ENCODE data around the gene HINT1.
"Not testable (repeated sequence)": the region's sequence is repeated elsewhere in the genome, so short reads cannot be mapped to it uniquely, and the experiment has no call there.

HINT1 gene

DNA sequence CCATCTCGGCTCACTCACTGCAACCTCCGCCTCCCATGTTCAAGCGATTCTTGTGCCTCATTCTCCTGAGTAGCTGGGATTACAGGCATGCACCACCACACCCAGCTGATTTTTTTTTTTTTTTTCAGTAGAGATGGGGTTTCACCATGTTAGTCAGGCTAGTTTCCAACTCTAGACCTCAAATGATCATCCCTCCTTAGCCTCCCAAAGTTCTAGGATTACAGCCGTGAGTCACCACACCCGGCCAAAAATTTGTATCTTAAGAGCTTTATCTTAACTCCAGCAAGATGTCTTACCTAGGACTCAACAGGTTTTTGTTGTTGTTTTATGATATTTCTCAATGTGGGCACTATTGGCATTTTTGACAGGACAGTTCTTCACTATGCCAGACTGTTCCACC, 33.6 kb upstream of the HINT1 start:
- Histone ChIP-seq H3K4me3 (replicated peaks; ENCODE audit: low read depth, low read length) (no peak overlapping the region), H3K36me3 (ENCODE audit: control insufficient read depth, insufficient read depth, low read length) (no peaks in the 10 kb centered on the region), H3K27me3 (replicated peaks; ENCODE audit: control insufficient read depth, insufficient read depth, low read length) (no peaks in the 10 kb centered on the region)
- no peak for DNase-seq (ENCODE audit: extremely low read depth, insufficient read length)
- TF ChIP-seq, protein P1, sequence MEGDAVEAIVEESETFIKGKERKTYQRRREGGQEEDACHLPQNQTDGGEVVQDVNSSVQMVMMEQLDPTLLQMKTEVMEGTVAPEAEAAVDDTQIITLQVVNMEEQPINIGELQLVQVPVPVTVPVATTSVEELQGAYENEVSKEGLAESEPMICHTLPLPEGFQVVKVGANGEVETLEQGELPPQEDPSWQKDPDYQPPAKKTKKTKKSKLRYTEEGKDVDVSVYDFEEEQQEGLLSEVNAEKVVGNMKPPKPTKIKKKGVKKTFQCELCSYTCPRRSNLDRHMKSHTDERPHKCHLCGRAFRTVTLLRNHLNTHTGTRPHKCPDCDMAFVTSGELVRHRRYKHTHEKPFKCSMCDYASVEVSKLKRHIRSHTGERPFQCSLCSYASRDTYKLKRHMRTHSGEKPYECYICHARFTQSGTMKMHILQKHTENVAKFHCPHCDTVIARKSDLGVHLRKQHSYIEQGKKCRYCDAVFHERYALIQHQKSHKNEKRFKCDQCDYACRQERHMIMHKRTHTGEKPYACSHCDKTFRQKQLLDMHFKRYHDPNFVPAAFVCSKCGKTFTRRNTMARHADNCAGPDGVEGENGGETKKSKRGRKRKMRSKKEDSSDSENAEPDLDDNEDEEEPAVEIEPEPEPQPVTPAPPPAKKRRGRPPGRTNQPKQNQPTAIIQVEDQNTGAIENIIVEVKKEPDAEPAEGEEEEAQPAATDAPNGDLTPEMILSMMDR (IDR thresholded peaks at IDR 0.05; ENCODE audit: insufficient read depth, low read length, poor library complexity, severe bottlenecking) = no peak

DNA sequence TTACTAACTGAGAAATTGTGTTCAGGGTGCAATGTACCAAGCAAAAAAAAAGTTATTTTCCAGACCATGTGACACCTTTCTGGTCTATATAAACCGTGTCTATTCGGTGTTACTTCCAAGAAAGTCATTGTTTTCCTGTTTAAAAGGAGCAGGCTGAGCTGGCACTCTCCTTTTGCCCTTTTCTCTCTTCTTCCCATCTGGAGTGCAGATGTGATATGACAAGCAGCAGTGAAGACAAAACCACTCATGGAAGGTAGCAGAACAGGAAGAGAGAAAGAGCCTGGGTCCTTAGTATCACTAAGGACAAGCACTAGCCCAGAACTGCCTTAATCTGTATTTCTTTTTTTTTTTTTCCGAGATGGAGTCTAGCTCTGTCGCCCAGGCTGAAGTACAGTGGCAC, 31.3 kb upstream of the HINT1 start:
- DNase-seq (ENCODE audit: extremely low read depth, insufficient read length) = no peak
- H3K27me3 ChIP-seq (replicated peaks; ENCODE audit: control insufficient read depth, insufficient read depth, low read length) = no peaks in the 10 kb centered on the region
- TF ChIP-seq, protein P1 (IDR thresholded peaks at IDR 0.05; ENCODE audit: insufficient read depth, low read length, poor library complexity, severe bottlenecking) = no peak
- no peak overlapping the region for H3K4me3 ChIP-seq (replicated peaks; ENCODE audit: low read depth, low read length)
- H3K36me3 ChIP-seq (ENCODE audit: control insufficient read depth, insufficient read depth, low read length) = no peaks in the 10 kb centered on the region

DNA sequence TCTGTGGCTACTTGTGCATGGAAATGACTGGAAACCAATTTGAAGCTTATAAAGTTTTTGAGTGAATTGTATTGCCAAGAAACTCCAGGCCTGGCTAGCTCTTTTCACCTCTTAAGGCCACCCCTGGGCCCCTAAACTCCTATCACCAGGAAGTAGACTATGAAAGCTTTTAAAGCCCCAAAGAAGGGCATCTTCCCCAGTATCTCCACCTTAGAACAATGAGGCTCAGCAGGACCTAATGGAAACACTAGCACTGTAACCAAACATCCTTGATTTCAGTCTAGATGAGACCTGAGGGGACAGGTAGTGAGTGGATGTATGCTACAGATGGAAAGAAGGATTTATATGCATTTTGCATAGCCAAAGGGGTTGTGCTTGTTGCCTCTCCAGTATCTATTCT, 30.6 kb upstream of the HINT1 start:
- no peak for DNase-seq (ENCODE audit: extremely low read depth, insufficient read length)
- TF ChIP-seq, protein P1 (IDR thresholded peaks at IDR 0.05; ENCODE audit: insufficient read depth, low read length, poor library complexity, severe bottlenecking) = no peak
- Histone ChIP-seq H3K36me3 (ENCODE audit: control insufficient read depth, insufficient read depth, low read length) (no peaks in the 10 kb centered on the region), H3K27me3 (replicated peaks; ENCODE audit: control insufficient read depth, insufficient read depth, low read length) (no peaks in the 10 kb centered on the region), H3K4me3 (replicated peaks; ENCODE audit: low read depth, low read length) (no peak overlapping the region)

DNA sequence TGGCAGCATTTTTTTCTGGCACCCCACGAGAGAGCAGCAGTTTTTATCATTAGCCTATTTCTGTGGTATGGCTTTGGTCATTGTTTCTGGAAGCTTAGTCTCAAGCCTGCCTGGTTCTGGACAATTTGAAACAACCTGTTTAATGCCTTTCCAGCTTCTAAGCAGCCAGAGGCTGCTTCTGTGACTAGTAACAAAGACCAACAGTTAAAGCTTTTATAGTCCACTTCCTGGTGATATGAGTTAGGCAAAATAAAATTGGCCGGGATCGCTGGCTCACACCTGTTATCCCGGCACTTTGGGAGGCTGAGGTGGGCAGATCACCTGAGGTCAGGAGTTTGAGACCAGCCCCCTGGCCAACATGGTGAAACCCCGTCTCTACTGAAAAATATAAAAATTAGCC, 29.7 kb upstream of the HINT1 start:
- TF ChIP-seq, protein P1 (IDR thresholded peaks at IDR 0.05; ENCODE audit: insufficient read depth, low read length, poor library complexity, severe bottlenecking) = no peak
- H3K4me3 ChIP-seq (replicated peaks; ENCODE audit: low read depth, low read length) = no peak overlapping the region
- DNase-seq (ENCODE audit: extremely low read depth, insufficient read length) = no peak
- H3K27me3 ChIP-seq (replicated peaks; ENCODE audit: control insufficient read depth, insufficient read depth, low read length) = no peaks in the 10 kb centered on the region
- no peaks in the 10 kb centered on the region for H3K36me3 ChIP-seq (ENCODE audit: control insufficient read depth, insufficient read depth, low read length)

DNA sequence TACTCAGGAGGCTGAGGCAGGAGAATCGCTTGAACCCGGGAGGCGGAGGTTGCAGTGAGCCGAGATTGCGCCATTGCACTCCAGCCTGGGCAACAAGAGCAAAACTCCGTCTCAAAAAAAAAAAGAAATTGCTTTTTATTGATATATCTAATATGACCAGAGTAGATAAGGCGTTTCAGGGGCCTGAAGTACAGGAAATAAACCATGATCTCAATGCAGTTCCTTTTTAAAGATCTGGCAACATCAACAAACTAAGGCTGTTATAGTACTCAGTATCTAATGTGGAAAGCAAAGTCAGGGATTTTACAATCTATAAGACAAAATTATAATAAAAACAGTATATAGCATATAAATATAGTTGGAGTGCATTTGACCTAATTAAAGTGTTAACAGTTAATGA, 28.8 kb upstream of the HINT1 start:
- H3K27me3 ChIP-seq (replicated peaks; ENCODE audit: control insufficient read depth, insufficient read depth, low read length); H3K36me3 ChIP-seq (ENCODE audit: control insufficient read depth, insufficient read depth, low read length); DNase-seq (ENCODE audit: extremely low read depth, insufficient read length); H3K4me3 ChIP-seq (replicated peaks; ENCODE audit: low read depth, low read length): not testable (repeated sequence)

DNA sequence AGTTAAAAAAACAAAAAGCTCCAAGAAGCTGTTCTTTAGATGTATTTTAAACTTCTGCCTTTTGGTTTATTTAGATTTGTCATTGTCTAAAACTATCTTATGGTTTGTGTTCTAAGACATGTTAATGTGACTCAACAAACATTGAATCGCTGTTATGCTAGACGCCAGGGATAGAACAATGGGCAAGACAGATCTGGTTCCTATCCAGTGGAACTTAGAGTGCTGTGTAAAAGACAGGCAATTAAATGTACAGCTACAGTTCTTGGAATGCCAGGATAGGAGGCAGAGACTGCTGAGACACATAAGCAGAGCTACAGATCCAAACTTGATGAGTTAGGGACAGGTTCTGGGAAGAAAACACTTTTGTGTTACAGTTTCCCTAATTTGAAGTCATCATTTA, 28.1 kb upstream of the HINT1 start:
- H3K27me3 ChIP-seq (replicated peaks; ENCODE audit: control insufficient read depth, insufficient read depth, low read length) = no peaks in the 10 kb centered on the region
- TF ChIP-seq, protein P1 (IDR thresholded peaks at IDR 0.05; ENCODE audit: insufficient read depth, low read length, poor library complexity, severe bottlenecking) = no peak
- H3K36me3 ChIP-seq (ENCODE audit: control insufficient read depth, insufficient read depth, low read length) = no peaks in the 10 kb centered on the region
- no peak for DNase-seq (ENCODE audit: extremely low read depth, insufficient read length)
- H3K4me3 ChIP-seq (replicated peaks; ENCODE audit: low read depth, low read length) = no peak overlapping the region

Measured in GM06990 (cell line).